ENCODE measurements around the gene CAP2. TPM values are rescaled to one million over a fixed set of nuclear protein-coding genes. Genes with fewer than 3 reads are reported as not detected.

The CAP2 gene, protein sequence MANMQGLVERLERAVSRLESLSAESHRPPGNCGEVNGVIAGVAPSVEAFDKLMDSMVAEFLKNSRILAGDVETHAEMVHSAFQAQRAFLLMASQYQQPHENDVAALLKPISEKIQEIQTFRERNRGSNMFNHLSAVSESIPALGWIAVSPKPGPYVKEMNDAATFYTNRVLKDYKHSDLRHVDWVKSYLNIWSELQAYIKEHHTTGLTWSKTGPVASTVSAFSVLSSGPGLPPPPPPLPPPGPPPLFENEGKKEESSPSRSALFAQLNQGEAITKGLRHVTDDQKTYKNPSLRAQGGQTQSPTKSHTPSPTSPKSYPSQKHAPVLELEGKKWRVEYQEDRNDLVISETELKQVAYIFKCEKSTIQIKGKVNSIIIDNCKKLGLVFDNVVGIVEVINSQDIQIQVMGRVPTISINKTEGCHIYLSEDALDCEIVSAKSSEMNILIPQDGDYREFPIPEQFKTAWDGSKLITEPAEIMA
- total RNA-seq, result not detected in 2 replicates

DNA sequence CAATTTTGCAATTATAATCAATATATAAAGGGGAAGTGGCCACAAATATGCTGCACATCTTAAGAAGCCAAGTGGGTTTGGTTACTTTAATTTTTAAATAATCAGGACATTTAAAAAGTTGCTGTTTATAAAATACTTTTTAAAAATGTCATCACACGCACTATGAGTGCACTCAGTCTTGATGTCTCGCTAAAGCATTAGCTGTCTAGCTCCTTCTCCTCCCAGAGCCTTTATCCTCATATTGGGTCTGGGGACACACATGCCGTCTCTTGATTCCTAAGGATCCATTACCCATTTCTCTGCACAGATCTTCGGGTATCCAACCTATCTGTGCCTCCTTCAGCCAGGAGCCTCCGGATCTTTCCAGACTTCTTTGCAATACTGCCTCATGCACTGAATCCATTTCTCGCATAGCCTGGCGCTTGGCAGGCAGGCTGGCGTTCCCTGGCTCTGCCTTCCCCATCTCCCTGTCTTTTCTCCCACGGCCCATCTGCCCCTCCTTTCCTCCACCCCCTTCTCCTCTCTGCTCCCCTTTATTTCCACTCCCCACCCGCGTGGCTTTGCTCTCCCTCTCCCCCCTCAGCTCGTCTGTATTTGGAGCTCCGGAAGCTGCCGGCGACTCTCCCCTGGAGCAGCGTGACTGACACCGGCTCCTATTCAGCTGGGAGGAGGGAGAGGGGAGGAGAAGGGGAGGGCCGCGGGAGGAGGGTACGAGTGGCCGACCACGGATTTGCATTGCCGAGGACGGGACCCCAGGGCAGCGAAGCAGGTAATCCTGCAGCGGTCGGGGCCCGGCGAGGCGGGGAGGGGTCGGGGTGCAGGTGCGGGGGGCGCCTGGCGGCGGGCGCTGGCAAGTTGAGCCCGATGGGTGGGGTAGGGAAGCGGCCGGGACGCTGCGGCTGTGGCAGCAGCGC is at the start of gene CAP2:
Gene CAP2, plus strand, starts transcription at position 618 of the 914 bp plus-strand sequence. CDS start 27,961 bp downstream, outside the sequence.
- intact Hi-C loops (cut with micrococcal nuclease), result no loop called here
- H3K27ac Mint-ChIP-seq, result no peak within 1 kb of the TSS
- no peaks in the 10 kb centered on the region for H3K4me1 Mint-ChIP-seq (ENCODE audit: low read depth)
- H3K9me3 Mint-ChIP-seq, result no peaks in the 10 kb centered on the region
- no peaks in the 10 kb centered on the region for H3K36me3 Mint-ChIP-seq (ENCODE audit: low read depth)
- H3K4me3 Mint-ChIP-seq, result peak within 1 kb of the TSS; percentile 48
- H3K27me3 Mint-ChIP-seq (ENCODE audit: insufficient read depth), result peaks cover 51% of the 10 kb centered on the region
- no peak for DNase-seq (ENCODE audit: low spot score)

DNA sequence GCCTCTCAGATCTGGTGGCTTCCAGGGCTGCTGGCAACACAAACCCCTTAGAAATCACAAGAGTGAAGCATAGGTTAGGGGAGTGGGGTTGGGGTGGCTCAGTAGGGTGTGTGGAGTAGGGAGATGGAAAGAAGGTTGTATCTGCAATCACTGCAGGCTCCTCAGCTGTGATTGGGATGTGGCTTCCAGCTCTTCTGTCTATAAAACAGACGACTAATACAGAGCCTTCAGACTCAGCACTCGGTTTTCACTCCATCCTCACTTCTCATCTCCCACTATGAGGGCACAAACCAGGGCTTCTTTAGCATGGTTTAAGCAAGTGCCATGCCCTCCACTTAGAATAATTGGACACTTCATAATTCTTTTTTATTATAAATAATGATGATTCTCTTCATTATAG is 46.4 kb upstream of the CAP2 start:
- Mint-ChIP-seq H3K9me3 (peaks cover 4% of the 10 kb centered on the region), H3K4me1 (ENCODE audit: low read depth) (no peaks in the 10 kb centered on the region), H3K27me3 (ENCODE audit: insufficient read depth) (no peaks in the 10 kb centered on the region), H3K27ac (no peak overlapping the region), H3K4me3 (no peak overlapping the region), H3K36me3 (ENCODE audit: low read depth) (no peaks in the 10 kb centered on the region)
- intact Hi-C loops (cut with micrococcal nuclease), result no loop called here
- DNase-seq (ENCODE audit: low spot score), result no peak

DNA sequence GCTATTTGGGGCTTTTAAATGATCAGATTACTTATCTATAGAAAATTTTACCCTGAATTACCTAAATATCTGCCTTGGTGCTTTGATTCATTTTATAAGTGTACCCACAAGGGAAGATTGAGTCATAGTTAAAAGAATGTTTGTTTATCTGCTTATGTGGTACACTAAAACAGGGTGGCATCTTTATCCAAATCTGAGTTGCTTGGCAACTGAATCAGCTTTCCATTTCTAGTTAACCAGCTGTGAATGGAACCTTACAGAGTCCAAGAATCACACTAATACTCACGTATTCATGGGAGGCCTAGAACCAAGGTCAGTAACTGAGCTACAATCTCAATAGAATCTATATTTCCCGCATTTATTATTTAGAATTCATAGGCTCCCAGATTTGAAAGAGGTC is 44.0 kb upstream of the CAP2 start:
- H3K27ac Mint-ChIP-seq, result no peak overlapping the region
- H3K27me3 Mint-ChIP-seq (ENCODE audit: insufficient read depth), result no peaks in the 10 kb centered on the region
- no peaks in the 10 kb centered on the region for H3K36me3 Mint-ChIP-seq (ENCODE audit: low read depth)
- H3K9me3 Mint-ChIP-seq, result no peaks in the 10 kb centered on the region
- DNase-seq (ENCODE audit: low spot score), result no peak
- H3K4me3 Mint-ChIP-seq, result no peak overlapping the region
- H3K4me1 Mint-ChIP-seq (ENCODE audit: low read depth), result no peaks in the 10 kb centered on the region
- intact Hi-C loops (cut with micrococcal nuclease), result no loop called here

DNA sequence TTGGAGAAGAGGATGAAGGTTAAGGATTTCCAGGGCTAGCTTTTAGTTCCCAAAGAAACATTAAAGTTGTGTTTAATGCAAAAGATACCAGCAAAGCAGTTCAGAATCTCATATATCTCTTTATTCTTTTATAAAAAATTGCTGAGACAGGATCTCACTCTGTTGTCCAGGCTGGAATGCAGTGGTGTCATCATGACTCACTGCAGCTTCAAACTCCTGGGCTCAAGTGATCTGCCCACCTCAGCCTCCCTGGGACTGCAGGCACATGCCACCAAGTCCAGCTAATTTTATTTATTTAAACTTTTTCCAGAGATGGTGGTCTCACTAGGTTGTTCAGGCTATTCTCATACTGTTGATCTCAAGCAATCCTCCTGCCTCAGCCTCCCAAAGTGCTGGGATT is 41.1 kb upstream of the CAP2 start:
- Mint-ChIP-seq H3K27me3 (ENCODE audit: insufficient read depth) (no peaks in the 10 kb centered on the region), H3K36me3 (ENCODE audit: low read depth) (no peaks in the 10 kb centered on the region), H3K4me1 (ENCODE audit: low read depth) (no peaks in the 10 kb centered on the region), H3K9me3 (no peaks in the 10 kb centered on the region), H3K27ac (no peak overlapping the region), H3K4me3 (no peak overlapping the region)
- intact Hi-C loops (cut with micrococcal nuclease), result no loop called here
- DNase-seq (ENCODE audit: low spot score), result no peak

DNA sequence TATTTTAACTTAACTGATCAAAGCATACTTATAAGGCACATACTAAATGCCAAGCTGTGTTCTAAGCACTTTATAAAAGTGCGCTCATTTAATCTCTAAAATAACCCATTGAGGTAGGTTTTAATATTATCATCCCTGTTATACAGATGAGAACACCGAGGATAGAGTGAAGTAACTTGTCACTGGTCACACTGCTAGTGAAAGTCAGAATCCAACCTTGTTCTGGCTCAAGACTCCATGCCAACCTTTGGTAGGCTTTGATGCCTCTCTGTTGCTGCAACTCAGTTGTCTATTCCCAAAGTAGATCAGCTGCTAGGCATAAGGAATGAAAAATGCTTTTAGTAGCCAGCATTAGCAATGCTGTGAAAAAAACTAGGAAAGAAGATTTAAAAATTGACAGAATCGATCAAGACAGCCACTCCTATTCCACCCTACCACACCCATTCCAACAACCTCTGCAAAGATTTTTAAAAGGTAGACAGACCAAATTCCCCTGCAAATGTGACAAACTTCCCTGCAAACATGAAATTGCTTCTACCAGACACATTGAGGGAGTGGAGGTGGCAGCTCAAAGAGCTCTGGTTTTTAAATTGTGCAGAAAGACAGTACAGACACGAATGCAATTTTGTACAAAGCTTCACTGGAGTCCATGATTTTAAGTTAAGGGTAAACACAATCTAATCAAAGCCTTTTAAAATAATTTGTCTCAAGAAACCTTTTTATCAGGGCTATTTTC is 39.8 kb upstream of the CAP2 start:
- Mint-ChIP-seq H3K9me3 (no peaks in the 10 kb centered on the region), H3K36me3 (ENCODE audit: low read depth) (no peaks in the 10 kb centered on the region), H3K27me3 (ENCODE audit: insufficient read depth) (no peaks in the 10 kb centered on the region), H3K4me3 (no peak overlapping the region), H3K4me1 (ENCODE audit: low read depth) (no peaks in the 10 kb centered on the region), H3K27ac (no peak overlapping the region)
- DNase-seq (ENCODE audit: low spot score), result no peak
- intact Hi-C loops (cut with micrococcal nuclease), result no loop called here

DNA sequence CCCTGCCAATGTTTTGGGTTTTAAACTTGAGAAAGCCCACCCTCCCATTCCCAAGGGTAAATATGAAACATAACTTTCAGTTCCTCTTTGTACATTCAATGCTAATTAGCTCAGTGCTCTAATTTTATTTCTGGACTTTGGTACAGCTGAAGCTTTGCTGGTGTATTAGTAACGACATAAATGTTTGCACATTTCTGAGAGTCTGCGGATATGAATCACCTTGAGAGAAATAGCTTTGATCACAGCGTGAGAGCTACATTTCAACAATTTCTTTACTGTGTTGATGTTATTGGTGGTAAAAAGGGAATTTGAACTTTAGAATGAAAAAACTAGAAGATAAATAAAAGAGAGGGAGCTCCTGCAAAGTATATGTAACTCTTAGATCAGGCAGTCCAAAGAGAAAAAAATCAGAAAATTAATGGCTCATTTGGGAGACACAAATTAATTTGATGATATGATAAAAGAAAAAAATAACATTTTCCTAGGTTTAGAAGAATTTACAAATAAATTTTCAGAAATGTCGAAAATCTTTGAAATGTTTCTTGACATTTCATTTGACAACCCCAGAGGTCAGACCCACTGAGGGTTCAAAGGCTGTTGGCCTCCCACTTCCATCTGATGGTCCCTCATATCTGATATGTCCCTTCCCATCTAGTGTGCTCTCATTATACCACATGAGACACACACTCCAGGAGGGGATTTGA is 38.5 kb upstream of the CAP2 start:
- Mint-ChIP-seq H3K4me1 (ENCODE audit: low read depth) (no peaks in the 10 kb centered on the region), H3K27me3 (ENCODE audit: insufficient read depth) (no peaks in the 10 kb centered on the region), H3K36me3 (ENCODE audit: low read depth) (no peaks in the 10 kb centered on the region), H3K27ac (no peak overlapping the region), H3K9me3 (no peaks in the 10 kb centered on the region), H3K4me3 (no peak overlapping the region)
- intact Hi-C loops (cut with micrococcal nuclease), result no loop called here
- no peak for DNase-seq (ENCODE audit: low spot score)

DNA sequence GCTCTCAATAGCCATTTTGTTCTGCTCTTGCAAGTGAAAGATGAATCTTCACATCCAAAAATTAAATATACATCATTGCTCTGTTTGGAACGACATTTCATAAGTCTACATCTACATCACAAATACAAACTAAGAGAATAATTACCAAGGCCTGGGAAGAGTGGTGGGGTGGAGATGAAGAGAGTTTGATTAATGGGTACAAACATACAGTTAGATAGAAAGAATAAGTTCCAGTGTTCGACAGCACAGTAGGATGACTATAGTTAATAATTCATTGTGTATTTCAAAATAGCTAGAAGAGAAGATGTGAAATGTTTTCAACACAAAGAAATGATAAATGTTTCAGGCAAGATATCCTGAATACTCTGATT is 38.0 kb upstream of the CAP2 start:
- H3K4me1 Mint-ChIP-seq (ENCODE audit: low read depth), result no peaks in the 10 kb centered on the region
- H3K27ac Mint-ChIP-seq, result no peak overlapping the region
- intact Hi-C loops (cut with micrococcal nuclease), result no loop called here
- no peak overlapping the region for H3K4me3 Mint-ChIP-seq
- no peak for DNase-seq (ENCODE audit: low spot score)
- H3K36me3 Mint-ChIP-seq (ENCODE audit: low read depth), result no peaks in the 10 kb centered on the region
- no peaks in the 10 kb centered on the region for H3K9me3 Mint-ChIP-seq
- H3K27me3 Mint-ChIP-seq (ENCODE audit: insufficient read depth), result no peaks in the 10 kb centered on the region

DNA sequence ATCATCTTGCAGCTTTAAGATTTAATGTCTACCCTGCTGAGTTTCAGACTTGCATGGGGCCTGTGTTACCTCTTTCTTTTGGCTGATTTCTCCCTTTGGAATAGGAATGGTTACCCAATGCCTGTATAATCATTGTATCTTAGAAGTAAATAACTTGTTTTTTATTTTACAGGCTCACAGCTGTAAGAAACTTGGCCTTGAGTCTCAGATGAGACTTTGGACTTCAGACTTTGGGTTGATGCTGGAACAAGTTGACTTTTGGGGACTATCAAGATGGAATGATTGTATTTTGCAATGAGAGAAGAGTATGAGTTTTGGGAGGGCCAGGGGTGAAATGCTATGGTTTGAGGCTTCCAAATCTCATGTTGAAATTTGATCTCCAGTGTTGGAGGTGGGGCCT is 34.9 kb upstream of the CAP2 start:
- intact Hi-C loops (cut with micrococcal nuclease), result no loop called here
- H3K4me1 Mint-ChIP-seq (ENCODE audit: low read depth), result no peaks in the 10 kb centered on the region
- H3K9me3 Mint-ChIP-seq, result no peaks in the 10 kb centered on the region
- H3K27ac Mint-ChIP-seq, result no peak overlapping the region
- H3K4me3 Mint-ChIP-seq, result no peak overlapping the region
- DNase-seq (ENCODE audit: low spot score), result no peak
- no peaks in the 10 kb centered on the region for H3K27me3 Mint-ChIP-seq (ENCODE audit: insufficient read depth)
- no peaks in the 10 kb centered on the region for H3K36me3 Mint-ChIP-seq (ENCODE audit: low read depth)

DNA sequence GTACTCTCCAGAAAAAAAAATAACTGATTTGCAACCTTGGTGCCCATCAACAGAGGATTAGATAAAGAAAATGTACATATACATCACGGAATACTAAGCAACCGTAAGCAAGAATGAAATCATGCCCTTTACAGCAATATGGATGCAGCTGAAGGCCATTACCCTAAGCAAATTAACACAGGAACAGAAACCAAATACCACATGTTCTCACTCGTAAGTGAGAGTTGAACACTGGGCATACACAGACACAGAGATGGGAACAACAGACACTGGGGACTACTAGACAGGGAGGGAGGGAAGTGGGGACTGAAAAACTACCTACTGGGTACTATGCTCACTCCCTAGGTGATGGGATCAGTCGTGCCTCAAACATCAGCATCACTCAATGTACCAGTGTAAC is 32.8 kb upstream of the CAP2 start:
- no peak for DNase-seq (ENCODE audit: low spot score)
- Mint-ChIP-seq H3K4me3 (no peak overlapping the region), H3K27ac (no peak overlapping the region), H3K4me1 (ENCODE audit: low read depth) (no peaks in the 10 kb centered on the region), H3K27me3 (ENCODE audit: insufficient read depth) (no peaks in the 10 kb centered on the region), H3K36me3 (ENCODE audit: low read depth) (no peaks in the 10 kb centered on the region), H3K9me3 (no peaks in the 10 kb centered on the region)
- intact Hi-C loops (cut with micrococcal nuclease), result no loop called here

DNA sequence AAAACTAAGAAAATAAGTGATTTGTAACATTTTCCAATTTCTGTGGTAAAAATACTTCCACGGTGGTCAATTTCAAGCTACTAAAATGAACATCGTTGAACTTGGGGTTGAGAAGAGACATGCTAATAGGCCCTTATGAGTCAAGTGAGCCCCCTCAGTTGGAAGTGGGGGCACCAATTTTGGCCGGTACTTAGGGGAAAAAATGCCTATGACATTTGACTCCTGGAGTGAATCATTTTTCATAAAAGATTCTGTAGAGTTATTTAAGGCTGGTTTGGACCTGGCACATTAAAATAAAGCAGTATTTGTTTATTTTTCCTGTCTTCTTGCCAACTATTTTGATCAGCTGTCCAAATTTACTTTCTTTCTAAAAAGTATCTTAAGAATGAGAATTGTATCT is 32.4 kb upstream of the CAP2 start:
- H3K27me3 Mint-ChIP-seq (ENCODE audit: insufficient read depth), result no peaks in the 10 kb centered on the region
- intact Hi-C loops (cut with micrococcal nuclease), result no loop called here
- no peaks in the 10 kb centered on the region for H3K4me1 Mint-ChIP-seq (ENCODE audit: low read depth)
- no peak overlapping the region for H3K4me3 Mint-ChIP-seq
- no peak for DNase-seq (ENCODE audit: low spot score)
- no peak overlapping the region for H3K27ac Mint-ChIP-seq
- no peaks in the 10 kb centered on the region for H3K9me3 Mint-ChIP-seq
- no peaks in the 10 kb centered on the region for H3K36me3 Mint-ChIP-seq (ENCODE audit: low read depth)

DNA sequence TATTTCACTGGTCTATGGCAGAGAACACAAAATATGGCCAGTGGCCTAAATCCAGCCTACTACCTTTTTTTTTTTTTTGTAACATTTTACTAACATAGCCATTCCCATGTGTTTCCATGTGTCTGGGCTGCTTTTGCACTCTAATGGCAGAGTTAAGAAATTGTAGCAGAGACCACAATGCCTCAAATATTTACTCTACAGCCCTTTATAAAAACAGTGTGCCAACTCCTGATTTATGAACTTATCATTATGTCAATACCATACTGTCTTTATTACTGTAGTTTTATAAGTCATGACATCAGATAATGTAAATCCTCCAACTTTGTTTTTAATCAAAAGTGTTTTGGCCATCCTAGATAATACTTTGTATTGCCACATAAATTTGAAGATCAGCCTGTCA is 27.4 kb upstream of the CAP2 start:
- peaks cover 9% of the 10 kb centered on the region for H3K9me3 Mint-ChIP-seq
- no peaks in the 10 kb centered on the region for H3K36me3 Mint-ChIP-seq (ENCODE audit: low read depth)
- H3K27ac Mint-ChIP-seq, result no peak overlapping the region
- H3K4me3 Mint-ChIP-seq, result no peak overlapping the region
- no peaks in the 10 kb centered on the region for H3K27me3 Mint-ChIP-seq (ENCODE audit: insufficient read depth)
- intact Hi-C loops (cut with micrococcal nuclease), result no loop called here
- DNase-seq (ENCODE audit: low spot score), result no peak
- H3K4me1 Mint-ChIP-seq (ENCODE audit: low read depth), result no peaks in the 10 kb centered on the region

DNA sequence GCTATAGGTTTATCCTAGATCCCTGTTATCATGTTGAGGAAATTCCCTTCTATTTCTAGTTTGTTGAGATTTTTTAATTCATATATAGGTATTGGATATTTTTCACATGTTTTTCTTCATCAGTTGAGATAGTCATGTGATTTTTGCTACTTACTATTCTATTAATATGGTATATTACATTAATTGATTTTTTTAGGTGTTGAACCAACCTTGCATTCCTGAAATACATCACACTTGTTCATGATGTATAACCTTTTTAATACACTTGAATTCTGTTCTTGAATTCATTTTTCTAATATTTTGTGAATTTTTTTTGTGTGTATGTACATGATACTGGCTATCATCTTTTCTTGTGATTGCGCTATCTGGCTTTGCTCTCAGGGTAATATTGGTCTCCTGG is 25.5 kb upstream of the CAP2 start:
- Mint-ChIP-seq H3K4me3 (no peak overlapping the region), H3K27me3 (ENCODE audit: insufficient read depth) (no peaks in the 10 kb centered on the region), H3K4me1 (ENCODE audit: low read depth) (no peaks in the 10 kb centered on the region), H3K27ac (no peak overlapping the region), H3K9me3 (peaks cover 9% of the 10 kb centered on the region), H3K36me3 (ENCODE audit: low read depth) (no peaks in the 10 kb centered on the region)
- DNase-seq (ENCODE audit: low spot score), result no peak
- intact Hi-C loops (cut with micrococcal nuclease), result no loop called here

Data from activated T-helper 1 cell treated with anti-CD3 and anti-CD28 coated beads, Interleukin-12 subunit alpha, Interleukin-12 subunit beta, Interleukin-2, Interleukin-4 antibody, amounts not matched to agents 30 ng/mL and 10 ng/mL and 1 ng/mL, durations not matched to agents 14 hours and 24 hours and 36 hours (primary cell).